HS-27A (cell line): ENCODE data around the gene MYO1A.

Experiments
- DNase-seq: peaks from one replicate; pipeline ENCODE4 v3.0.0-alpha.2; 2012; ENCODE audit warnings: low read depth, missing footprints

The MYO1A gene

GRCh38 chr12:57012600-57013465, 37.1 kb downstream of the MYO1A start:
- no peak for DNase-seq

DNA sequence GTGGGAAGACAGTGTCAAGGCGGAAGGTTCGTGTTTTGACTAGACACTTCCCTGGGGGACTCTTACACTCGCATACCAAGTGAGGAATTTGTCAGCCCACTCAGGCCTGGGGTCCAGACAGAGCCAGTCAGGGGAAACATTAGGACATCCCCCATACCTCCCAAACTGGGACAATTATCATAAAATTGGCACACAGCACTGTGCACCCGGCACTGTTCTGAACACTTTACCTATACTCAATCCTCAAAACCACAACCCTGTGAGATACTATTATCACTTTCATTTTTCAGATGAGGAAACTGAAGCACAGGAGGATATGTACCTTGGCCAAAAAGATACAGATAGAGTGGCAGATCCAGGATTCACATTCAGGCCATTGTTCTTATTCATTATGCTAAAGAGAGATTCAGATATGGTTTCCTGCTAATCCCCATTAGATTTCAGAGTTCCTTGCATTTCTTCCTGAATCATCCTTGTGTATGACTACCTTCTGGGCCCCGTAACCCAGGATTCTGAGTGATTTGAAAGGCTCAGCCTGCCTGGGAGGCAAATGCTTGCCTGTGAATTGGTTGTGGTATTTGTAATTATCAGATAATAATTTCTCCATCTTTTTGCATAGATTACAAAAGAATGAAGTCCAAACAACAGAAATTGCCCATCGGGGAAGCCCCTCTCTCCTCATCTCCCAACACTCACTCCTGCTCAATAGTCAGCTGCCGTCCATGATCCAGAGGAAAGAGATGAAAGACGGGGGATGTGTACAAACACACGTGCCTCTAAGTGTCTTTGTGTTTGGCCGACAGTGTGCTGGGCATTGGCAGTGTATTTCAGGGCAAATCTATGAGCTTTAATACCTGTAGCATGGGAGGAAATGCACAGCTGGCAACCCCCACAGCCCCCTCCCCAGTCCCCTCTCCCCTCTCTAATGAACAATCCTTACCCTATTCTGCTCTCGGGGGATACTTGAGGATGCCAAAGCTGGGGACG, 38.2 kb downstream of the MYO1A start:
- DNase-seq: no peak

GRCh38 chr12:57010627-57011247, 39.2 kb downstream of the MYO1A start:
- no peak for DNase-seq

DNA sequence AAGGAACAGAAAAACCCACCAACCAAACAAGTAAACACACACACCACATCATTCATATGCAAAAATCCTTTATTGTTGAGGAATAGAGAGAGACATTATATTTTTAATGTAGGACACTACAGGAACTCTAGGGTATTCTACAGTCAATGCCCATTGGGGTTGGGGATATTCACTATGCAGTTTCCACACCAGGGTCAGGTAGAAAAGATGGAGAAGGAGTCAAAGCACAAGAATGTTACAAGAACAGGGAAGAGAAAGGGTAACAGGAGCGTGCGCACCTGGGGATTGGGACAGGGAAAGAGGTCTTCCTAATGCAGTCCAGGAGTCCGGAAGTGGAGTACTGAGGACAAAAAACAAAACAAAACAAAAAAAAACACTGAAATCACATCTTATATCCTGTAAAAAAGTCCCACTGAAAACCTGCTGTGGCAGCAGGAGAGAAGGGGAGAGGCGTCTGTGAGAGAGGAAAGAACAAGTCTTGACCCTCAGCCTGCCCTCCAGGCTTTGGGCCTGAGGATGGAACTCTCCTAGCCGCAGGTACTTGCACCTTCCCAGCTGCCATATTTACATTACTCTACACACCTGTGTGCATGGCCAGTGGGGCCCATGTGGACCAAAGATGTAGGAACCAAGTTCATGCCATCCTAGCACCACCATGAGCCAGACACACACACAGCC, 39.8 kb downstream of the MYO1A start:
- no peak for DNase-seq

DNA sequence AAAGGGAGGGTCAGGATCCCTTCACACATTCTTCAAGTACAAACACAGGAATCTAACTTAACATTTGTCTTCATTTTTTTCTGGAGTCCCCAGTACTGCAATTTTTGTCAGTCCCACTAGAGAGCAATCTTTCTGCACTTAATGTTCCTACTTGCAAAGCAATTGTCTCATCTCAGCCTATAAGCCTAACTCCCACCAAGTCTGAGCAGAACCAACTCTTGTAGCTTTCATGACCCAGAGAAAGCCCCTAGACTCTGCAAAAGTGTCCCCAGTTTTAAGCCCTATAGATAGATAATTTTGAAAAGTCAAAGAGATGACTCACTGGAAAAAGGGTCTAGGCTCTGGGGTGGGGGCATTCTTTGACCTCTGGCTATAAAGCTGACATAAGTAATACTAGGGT, 41.8 kb downstream of the MYO1A start:
- DNase-seq: no peak

DNA sequence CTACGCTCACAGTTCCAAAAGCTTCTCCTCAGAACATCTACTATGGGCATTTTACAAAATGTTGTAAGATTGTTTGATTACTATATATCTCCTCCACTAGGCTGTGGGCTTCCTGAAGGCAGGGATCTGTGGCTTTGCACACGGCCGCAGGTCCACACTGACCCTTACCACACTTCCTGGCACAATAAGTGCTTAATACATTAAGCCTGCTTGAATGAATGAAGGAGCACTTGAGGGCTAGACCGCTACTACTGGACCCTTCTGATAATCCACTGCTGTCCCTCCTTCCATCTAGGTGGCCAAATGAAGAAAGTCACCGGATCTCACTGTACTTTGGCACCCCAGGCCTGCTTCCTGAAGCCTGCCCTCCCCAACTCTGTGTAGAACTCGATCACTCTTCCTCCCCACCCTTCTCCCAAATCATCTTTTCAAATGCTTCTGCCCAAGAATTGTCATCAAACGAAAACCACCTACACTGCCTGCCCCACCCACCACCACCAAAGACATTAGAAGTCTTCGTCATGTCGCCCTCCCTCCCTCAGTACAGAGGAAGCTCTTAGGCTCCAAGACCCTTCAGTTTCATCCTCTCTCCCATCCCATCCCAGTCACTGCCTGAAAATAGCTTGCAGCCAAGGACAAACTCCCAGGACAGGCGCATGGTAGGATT, 43.0 kb downstream of the MYO1A start:
- DNase-seq: no peak

- DNase-seq: no peak
Observed at GRCh38 chr12:57005980-57006808, 43.7 kb downstream of the MYO1A start, which contains the start of gene ZBTB39. TSS of gene ZBTB39 (minus strand) at chr12:57006546. CDS start at chr12:57004917, 1,629 bp downstream.

DNA sequence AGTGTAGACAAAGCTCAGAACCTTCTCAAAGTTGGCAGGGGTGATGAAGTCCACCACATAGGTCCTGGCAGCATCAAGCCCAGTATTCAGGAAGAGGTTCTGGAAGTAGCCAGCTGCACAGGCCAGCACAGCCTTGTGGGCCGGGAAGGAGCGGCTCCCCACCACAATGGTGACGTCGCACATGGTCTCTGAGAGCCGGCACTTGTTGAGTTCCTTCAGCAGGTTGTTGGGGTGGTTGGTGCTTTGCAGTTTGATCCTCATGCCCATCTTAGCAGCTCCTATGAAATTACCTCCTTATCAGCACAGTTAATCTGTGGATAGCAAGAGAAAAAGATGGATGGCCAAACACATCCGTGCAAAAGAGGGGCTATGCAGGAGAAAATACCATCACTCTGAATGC, 45.3 kb downstream of the MYO1A start:
- DNase-seq: no peak

GRCh38 chr12:57003395-57003794, 46.5 kb downstream of the MYO1A start:
- DNase-seq: no peak

- DNase-seq: no peak
Observed at GRCh38 chr12:57001448-57001906, 48.5 kb downstream of the MYO1A start.

GRCh38 chr12:57000393-57000792, 49.5 kb downstream of the MYO1A start:
- DNase-seq: no peak

DNA sequence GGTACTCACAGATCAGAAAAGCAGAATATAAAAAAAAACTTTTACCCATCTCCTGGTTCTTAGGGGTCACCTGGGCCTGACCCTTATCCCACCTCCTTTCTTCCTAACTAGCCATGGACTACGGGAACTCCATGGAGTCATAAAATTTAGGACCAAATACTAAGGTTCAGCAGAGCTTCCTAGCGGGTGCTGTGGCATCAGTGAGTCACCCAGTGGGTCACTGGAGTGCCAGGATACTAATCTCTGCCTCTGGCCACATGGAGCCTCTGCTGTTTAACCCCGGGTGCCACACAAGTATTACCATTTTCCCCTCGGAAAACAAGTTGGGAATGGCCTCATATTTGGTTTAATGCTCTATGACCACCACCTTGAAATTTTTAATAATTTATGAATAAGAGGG, 50.5 kb downstream of the MYO1A start:
- DNase-seq: no peak

GRCh38 chr12:56998981-56999380, 50.9 kb downstream of the MYO1A start:
- DNase-seq: no peak

DNA sequence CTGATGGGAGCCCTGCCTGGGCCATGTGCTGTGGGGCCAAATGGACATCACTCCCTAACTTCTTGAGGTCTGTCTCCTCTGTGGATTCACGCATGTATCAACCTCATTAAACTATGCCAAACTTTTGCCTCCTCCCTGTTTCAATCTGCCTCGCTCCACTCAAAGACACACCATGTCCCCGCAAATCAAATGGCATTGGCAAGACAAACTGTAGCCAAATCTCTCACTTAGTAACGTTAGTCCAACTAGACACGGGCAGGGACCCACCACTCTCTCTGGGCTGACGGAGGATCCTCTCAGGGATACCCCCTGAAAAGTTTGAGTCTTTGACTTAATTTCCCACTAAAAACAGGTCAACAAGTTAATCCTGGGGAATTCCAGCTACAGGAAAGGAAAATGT, 51.6 kb downstream of the MYO1A start:
- DNase-seq: no peak

- DNase-seq: no peak
Observed at GRCh38 chr12:56996793-56997545, 53.0 kb downstream of the MYO1A start.

DNA sequence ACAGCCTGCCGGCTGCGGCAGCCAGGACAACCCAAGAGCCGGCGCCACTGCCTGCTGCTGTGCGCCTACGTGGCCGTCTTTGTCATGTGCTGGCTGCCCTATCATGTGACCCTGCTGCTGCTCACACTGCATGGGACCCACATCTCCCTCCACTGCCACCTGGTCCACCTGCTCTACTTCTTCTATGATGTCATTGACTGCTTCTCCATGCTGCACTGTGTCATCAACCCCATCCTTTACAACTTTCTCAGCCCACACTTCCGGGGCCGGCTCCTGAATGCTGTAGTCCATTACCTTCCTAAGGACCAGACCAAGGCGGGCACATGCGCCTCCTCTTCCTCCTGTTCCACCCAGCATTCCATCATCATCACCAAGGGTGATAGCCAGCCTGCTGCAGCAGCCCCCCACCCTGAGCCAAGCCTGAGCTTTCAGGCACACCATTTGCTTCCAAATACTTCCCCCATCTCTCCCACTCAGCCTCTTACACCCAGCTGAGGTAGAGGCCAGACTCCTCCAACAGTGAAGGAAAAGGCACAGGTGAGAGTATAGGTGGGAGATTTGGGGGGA, 53.9 kb downstream of the MYO1A start:
- DNase-seq: no peak

- DNase-seq: no peak
Observed at GRCh38 chr12:56995201-56995929, 54.6 kb downstream of the MYO1A start.

GRCh38 chr12:56994231-56994746, 55.6 kb downstream of the MYO1A start:
- DNase-seq: no peak
